ENCODE data around the gene SGSM1.

The SGSM1 gene

DNA sequence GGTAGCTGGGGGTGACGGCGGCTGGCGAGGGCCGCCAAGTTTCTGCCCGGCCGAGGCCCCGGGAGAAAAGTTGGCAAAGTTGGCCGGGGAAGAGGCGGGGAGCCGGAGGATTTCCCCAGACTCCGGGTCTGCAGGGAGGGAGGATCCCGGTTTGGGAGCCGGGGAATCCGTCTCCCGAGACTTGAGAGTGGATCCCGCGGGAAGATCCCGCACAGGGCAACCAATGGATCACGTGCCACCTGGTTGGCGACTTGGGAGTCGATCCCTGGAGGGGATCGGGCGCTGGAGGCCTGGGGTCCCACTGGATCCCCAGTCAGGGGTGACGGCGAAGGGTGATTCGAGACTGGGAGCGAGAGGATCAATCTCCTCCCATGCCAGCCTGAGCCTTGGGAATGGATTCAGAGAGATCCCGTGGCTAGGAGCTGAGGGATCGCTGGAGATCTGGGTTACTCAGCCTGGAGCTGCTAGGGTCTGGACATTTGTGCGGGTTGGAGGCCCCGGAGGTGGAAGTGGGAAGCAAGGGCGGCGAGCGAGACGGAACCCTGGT, 146.9 kb downstream of the SGSM1 start:
- FAIRE-seq = no peak

DNA sequence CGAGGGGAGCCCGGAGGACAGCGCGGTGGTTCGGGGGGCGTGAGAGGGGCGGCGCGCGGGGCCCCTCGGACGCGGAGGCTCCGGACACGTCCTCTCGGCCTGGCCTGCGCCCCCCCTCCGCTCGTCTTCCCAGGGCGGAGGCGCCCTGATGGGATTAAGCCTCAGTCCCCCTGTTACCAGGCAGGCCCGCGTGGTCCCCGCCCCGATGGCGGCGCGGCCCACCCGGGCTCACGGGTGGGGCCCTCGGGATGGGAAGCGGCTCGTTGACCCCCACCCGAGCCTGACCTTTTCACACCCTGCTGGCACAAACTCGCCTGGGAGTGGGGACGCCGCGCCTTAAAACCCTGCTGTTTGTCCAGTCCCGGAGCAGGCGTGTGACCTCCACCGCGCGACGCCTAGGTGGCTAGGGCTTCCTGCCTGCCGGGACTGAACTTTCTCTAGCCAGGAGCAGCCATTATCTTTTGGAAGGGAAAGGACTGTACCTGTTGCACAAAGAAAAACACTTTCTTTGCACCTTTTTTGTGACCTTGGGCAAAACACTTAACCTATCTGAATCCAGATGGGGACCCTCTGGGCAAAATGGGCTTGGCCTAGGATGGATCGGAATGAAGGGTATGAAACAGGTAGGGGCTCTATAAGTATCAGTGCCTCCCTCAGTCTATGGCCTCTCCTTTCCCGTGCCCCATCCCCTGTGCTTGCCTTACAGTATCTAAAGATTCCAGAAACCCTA, 147.5 kb downstream of the SGSM1 start:
- no peak for FAIRE-seq

DNA sequence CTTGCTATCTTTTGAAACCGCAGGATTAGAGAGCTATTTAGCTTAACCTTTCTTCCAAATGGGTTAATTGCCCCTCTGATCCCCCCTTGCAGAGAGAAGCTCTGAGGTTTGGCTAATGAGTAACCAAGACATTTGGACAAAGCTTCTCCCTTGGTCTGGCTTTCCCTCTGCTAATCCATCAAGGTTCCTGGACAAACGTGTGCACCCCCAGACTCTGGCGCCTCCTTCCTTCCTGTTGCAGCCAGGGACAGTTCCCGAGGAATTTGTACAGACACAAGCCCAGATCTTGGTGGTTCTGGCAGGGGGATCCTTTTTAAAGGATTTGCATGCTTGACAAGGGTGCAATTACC, 148.1 kb downstream of the SGSM1 start:
- FAIRE-seq = no peak

DNA sequence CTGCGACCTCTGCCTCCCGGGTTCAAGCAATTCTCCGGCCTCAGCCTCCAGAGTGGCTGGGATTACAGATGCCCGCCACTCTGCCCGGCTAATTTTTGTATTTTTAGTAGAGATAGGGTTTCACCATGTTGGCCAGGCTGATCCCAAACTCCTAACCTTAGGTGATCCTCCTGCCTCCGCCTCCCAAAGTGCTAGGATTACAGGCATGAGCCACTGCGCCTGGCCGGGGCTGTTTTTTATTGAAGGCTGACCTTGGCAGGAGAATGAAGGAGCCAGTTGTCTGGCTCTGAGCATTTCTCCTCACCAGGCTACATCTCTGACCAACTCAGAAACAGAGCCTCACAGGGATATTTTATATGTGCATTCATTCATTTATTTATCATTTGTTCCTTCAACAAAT, 148.8 kb downstream of the SGSM1 start:
- no peak for FAIRE-seq

DNA sequence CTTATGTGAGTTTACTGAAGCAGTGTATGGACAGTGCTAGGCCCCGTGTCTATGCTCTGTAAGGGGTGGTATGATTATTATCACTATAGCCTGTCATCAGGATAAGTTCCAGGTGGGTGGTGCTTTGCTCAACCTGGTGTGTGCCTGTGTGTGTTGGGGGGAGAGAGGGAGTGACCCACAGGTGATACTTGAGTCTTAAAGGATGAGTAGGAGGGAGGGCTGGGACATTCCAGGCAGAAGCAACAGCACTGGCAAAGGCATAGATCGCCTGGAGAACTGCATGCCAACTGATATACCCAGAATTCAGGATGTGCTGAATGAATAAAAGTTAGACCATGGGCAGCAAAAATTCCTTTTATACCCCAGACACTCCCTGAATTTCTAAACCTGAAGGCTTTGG, 151.0 kb downstream of the SGSM1 start:
- FAIRE-seq = no peak

DNA sequence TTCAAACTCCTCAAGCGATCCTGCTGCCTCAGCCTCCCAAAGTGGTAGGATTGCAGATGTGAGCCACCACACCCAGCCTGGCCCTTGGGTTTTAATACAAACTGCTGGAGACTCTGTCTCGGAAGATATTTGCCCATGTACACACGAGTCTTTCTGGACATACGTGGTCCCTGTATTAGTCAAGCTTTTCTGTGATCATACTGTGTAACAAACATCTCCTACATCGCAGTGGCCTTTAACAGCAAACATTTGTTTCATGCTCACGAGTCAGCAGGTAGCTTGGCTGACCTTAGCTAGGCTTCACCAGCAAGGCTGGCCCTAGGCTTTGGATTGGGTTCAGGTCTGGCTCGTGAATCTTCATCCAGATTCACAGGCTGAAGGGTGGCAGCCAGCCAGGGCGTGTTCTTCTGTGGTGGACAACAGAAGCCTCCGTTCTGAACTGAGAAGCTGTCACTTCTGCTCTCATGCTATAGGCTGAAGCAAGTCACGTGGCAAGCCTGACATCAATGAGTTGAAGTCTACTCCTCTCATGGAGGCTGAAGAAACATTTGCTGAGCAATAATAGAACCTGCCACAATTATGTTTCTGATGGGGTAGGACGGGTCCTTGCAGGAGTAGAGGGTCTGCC, 155.3 kb downstream of the SGSM1 start:
- FAIRE-seq = no peak

DNA sequence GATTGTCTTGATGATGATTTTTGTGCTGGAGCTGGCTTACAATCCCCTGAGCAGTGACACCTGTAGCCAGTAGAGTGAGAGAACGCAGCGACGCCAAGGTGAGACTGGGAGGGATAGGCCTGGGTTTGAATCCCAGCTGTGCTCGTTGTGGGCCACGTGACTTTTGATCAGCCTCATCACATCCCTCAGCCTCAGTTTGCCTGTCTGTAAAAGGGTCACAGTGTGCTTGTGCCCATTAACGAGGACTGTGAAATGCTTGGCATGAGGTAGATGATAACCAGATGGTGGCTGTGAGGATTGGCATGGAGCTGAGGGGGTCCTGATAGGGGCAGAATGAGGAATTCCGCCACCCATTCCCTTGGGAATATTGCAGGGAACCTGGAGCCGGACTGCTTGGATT, 156.1 kb downstream of the SGSM1 start:
- no peak for FAIRE-seq

DNA sequence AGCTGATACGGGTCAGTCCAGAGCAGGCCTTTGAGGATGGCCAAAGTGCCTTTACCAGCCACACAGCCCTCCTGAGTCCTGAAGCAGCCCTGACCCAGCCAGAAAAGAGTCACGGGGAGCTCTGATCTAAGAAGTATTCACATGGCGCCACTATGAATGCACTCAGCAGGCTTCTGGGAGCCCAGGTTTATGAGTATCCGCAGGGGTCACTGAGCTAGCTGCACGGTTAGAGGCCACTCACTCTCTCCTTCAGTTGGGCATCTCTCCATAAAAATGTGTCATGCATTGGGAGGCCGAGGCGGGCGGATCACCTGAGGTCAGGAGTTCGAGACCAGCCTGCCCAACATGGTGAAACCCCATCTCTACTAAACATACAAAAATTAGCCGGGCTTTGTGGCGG, 156.8 kb downstream of the SGSM1 start:
- no peak for FAIRE-seq

DNA sequence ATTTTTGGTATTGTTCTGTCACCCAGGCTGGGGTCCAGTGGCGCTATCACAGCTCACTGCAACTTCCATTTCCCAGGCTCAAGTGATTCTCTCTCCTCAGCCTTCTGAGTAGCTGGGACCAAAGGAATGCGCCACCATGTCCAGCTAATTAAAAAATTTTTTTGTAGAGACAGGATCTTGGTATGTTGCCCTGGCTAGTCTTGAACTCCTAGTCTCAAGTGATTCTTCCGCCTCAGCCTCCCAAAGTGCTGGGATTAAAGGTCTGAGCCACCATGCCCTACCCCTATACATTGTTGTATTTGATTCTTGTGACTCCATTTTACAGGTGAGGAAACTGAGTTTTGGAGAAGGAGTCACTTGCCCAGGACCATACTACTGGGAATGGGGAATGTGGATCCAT, 158.4 kb downstream of the SGSM1 start:
- no peak for FAIRE-seq

DNA sequence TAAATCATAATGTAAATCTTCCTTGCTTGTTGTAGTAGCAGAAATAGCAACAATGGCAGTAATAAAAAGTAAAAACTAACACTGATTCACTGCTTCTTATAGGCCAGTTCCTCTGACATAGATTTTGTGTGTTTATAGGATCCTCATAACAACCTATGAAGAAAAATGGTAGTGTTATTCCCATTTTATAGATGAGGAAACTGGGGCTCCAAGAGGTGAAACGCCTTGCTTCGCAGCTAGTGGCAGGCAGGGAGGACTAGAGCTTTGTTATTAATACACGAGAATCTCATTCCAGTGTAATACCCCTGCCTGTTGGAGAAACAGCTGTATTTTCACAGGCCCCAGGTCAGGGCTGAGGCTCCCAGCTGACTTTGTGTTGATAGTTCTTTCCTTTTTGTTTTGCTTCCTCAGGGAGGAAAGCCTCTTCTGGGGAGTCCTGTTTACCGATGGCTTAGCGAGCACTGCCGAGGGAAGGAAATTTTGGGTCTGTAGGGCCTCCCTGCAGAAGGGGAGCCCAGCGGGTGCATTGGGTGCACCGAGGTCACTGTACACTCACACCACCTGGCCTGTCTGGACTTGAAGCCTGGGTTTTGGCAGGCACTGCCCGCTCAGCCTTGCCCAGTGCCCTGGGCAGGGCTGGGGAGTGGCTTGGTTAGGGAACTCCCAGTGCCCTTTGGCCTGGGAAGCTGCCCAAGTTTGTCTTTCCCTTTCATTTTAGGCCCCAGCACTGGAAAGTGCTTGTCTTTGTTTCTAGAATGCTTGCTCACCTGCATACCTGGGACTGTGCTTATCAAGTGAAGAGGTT, 160.0 kb downstream of the SGSM1 start:
- FAIRE-seq = no peak

DNA sequence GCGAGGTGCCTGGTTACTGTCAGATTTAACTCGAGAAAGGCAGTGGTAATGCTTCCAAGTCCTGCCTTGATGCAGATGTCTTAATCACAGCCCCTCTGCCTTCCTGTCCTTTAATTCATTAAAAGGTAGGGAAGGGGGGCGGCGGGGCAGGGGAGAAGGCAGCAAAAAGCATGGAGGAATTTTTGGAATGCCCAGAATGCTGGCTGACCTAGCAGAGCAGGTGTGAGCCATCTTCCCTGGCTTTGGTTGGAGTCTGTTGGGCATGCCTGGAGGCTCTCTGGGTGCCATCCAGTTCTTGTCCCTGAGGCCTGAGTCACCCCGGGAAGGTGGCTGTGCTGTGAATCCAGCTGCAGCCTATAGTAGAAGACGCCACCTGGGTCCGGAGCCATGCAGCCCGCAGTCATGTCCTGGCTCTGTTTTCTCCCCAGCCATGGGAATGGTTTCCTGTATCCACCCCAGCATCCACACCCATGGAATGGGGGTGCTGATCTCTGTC, 162.1 kb downstream of the SGSM1 start:
- FAIRE-seq = no peak

DNA sequence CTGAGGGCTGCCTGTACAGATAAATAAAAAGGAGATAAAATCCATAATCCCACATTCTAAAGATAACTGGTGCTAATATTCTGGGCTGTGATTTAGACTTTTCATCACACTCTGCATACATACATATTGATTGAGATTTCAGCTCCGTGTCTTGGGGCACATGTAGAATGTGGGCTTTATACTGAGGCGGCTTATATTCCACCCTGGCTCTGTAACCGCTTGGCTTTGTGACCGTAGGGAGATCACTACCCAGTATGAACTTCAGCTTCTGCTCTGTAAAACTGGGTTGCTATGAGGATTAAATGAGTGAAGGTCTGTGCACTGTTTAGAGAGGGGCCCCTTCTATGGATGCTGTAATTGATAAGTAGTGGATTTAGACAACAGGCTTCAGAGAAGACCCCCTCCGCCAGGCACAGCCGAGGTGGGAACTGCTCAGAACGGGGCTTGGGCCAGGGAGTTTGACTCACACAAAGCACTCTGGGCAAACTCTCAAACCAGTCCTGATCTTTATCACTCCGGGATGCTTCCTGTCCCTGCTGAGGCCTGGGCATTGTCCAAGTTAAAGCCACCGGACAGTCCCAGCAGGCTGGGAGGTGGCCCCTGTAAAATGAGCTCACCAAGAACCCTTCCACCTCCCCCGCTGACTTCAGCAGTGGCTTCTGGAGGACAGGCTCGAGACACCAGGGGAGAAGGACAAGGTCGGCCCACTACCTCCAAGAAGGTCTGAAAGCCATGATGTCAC, 163.7 kb downstream of the SGSM1 start:
- no peak for FAIRE-seq

DNA sequence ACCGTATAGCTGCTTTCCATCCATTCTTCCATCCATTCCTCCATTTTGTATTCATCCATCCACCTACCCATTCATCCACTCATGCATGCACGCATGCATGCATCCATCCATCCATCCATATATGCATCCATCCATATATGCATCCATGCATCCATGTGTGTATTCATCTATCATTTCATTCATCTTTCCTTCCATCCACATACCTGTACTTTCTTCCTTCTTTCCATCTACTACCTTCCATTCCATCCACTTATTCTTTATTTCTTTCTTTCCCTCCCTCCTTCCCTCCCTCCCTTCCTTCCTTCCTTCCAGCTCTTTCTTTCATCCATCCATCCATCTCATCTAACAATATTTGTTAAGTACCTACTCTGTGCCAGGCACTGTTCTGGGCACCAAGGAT, 166.4 kb downstream of the SGSM1 start:
- no peak for FAIRE-seq

DNA sequence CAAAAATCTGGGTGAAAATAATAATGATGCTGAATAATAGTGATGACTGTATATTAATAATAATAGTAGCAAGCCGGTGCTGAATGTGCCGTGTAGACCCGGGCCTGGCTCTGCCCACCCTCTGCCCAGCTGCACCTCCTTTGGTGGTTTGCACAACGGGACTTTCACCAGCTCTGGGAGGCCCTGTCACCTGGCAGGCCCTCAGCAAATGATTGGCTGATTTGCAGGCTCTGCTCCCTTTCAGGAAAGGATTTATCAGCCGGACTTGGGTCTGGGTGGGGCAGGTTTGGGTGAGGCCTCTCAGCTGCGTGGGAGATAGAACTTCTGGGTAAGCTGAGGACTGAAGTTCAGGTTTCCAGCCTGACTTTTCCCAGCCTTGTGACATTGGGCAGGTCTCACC, 167.9 kb downstream of the SGSM1 start:
- no peak for FAIRE-seq

DNA sequence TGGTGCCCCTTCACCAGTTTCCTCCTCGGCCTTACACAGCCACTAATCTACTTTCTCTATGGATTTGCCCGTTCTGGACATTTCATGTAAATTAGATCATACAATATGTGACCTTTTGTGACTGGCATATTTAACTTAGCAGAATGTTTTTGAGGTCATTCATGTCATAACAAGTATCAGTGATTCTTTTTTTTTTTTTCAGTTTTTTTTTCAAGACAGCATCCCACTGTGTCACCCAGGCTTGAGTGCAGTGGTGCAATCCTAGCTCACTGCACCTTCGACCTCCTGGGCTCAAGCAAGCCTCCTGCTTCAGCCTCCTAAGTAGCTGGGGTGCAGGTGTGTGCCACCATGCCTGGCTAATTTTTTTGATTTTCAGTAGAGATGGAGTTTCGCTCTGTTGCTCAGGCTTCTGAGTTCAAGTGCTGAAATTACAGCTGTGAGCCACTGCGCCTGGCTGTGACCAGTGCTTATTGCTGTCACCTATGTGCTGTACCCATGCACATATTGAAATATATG, 169.2 kb downstream of the SGSM1 start:
- FAIRE-seq = no peak

DNA sequence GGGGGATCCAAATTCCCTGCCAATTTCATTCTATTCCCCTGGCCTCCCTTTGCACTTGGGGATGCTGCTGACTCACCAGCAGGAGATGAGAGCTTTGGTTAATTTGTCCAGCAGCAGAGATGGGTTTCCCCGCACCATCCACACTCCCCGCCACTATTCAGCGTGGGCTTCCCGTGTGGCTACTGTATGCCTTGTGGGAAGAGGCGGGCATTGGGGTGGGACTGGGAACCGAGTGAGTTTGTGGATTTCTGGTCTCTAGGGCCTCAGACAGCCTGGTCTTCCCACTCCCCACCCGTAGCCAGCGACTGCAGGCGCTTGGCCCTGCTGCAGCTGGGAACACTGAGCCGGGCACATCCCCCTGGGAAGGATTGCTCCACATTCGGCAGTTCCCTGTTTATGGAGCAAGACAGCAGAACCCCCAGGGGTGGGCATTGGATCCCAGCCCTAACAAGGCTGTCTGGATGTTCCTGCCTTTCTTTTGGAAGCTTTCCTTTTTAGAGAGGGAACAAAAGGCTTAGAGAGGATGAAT, 169.9 kb downstream of the SGSM1 start:
- no peak for FAIRE-seq

DNA sequence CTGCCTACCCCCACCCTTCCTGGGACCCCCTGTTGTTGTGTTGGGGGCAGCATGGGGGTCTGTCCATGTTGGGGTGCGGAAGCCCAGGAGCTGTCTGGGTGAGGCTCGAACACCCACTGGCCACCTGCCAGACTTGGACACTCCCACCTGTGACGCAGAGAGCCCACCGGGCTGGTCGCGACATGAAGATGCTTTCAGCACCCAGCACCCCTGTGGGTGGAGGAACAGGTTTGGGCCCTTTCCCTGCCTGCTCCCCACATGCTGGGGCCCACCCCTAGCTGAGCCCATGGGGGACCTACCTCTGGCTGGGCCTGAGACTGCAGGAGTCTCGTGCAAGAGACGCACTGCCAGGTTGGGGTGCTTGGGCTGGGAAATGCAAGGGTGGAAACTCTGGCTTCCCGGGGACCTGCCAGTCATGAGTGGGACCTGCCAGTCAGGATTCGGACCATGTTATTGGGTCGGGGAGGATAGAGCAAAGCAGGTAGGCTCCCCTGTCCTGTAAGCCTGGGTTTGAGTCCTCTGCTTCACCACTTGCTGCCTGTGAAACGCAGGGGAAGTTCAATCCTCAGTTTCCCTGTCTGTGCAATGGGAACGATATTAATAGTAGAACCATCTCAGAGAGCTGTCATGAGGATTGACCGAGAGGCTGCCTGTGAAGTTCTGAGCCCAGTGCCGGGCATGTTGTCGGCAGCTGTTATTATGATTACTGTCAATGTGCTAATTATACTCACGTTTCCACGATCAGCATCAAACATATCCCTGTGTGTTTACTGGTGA, 170.6 kb downstream of the SGSM1 start:
- no peak for FAIRE-seq

All from TTC549 (cell line).